Measurements from ENCODE around the gene SDK2.

DNA sequence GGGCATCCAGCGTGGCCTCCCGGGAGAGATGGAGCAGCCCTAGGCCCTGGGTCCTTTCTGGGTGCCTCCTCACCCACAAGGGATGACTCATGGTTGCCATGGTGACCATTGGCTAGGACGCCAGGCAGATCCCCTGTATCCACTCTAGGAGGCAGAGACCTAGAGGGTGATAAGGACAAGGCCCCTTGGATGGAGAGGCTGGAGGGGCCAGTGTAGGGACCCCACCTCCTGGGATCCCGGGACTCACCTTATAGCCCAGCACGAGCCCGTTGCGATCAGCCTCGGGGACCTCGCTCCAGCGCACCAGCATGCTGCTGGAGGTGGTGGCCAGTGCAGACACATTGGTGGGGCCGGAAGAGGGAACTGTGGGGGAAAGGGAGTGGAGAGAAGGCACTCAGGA lies 250.3 kb downstream of the SDK2 start:
- TF ChIP-seq, protein P1, sequence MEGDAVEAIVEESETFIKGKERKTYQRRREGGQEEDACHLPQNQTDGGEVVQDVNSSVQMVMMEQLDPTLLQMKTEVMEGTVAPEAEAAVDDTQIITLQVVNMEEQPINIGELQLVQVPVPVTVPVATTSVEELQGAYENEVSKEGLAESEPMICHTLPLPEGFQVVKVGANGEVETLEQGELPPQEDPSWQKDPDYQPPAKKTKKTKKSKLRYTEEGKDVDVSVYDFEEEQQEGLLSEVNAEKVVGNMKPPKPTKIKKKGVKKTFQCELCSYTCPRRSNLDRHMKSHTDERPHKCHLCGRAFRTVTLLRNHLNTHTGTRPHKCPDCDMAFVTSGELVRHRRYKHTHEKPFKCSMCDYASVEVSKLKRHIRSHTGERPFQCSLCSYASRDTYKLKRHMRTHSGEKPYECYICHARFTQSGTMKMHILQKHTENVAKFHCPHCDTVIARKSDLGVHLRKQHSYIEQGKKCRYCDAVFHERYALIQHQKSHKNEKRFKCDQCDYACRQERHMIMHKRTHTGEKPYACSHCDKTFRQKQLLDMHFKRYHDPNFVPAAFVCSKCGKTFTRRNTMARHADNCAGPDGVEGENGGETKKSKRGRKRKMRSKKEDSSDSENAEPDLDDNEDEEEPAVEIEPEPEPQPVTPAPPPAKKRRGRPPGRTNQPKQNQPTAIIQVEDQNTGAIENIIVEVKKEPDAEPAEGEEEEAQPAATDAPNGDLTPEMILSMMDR (IDR thresholded peaks at IDR 0.05), result no peak
- TF ChIP-seq POLR2A (IDR thresholded peaks at IDR 0.05), result no peak
